Left colon (tissue), 2 donors: ENCODE data around the gene GORASP1. TPM values are rescaled to one million over a fixed set of nuclear protein-coding genes. Genes with fewer than 3 reads are reported as not detected.

Experiments used
- ATAC-seq: fragments of 200-7000 bp; cut with Tn5 transposase; one replicate; pipeline ENCODE4 v1.9.1; 2020; ENCODE audit warnings: mild to moderate bottlenecking, moderate library complexity
- DNase-seq, 2 donors: peaks; one replicate each; pipeline ENCODE4 v3.0.0-alpha.2; 2020
- intact Hi-C, 2 donors: fragments of 100-400 bp; cut with DNase I in 1 of 2; cut with micrococcal nuclease in 1 of 2; formaldehyde crosslinking; loops; one replicate each; pipeline versions ENCODE4 v1.11.2 to v1.14.0; 2022; cut with DNase I, micrococcal nuclease
- total RNA-seq, 2 donors: library from RNA; stranded (reverse); fragmentation: NEBNext Ultra II Directional; extraction: Animal tissue kit (Norgen Biotek cat#: 25700); gene quantifications; one replicate each; pipeline ENCODE4 v1.2.1, GENCODE V29; 2021
- donor health status: DM: no; HTN: no; CAD: no.
- donor health status: DM: yes; HTN: yes; CAD: no.

The GORASP1 gene
- total RNA-seq, 2 donors from 2014 or later, result 86.8 to 106 TPM

DNA sequence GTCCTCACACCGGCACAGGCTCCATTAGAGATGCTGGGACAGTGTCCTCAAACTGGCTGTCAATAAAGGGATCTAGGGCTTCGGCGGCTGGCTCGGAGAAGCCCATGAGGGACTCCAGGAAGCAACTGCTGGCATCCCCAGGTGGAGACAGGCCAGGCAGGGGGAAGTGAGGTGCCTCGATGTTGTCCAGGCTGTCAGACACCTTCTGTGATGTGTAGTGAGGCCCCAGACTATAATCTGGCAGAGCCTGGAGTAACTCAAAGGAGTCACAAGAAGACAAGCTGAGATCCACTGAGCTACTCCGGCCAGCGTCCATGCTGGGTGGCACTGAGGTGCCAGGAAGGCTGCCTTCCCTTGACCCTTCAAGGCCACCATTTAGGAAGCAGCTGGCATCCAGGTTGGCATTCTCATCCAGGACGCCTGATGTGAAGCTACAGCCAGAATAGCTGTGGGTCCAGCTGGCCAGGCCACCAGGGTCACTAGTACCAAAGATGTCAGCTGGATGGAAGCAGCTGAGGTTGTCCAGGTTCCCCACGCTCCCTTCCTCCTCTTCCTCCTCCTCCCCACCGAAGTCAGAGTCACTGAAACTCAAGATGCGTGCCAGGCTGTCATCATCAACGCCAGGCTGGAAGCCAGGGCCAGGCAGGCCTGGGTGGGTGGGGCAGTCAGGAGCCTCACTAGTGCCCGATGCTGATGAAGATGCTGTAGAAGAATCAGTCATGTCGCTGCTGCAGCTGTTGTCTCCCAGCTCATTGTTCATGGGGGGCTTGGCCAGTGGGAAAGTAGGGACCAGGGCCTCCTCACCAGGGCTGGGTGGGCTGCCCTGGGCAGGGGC lies 35.8 kb upstream of the GORASP1 start:
- intact Hi-C loops, result no loop called here
- ATAC-seq (no peak), DNase-seq (peak in 1 of 2 donors; percentile 24)

- DNase-seq (peak; percentile 66 to 86), ATAC-seq (peak; percentile 69)
- intact Hi-C loops, result no loop called here
These were observed 34.6 kb upstream of the GORASP1 start for GRCh38 chr3:39142067-39142466.

DNA sequence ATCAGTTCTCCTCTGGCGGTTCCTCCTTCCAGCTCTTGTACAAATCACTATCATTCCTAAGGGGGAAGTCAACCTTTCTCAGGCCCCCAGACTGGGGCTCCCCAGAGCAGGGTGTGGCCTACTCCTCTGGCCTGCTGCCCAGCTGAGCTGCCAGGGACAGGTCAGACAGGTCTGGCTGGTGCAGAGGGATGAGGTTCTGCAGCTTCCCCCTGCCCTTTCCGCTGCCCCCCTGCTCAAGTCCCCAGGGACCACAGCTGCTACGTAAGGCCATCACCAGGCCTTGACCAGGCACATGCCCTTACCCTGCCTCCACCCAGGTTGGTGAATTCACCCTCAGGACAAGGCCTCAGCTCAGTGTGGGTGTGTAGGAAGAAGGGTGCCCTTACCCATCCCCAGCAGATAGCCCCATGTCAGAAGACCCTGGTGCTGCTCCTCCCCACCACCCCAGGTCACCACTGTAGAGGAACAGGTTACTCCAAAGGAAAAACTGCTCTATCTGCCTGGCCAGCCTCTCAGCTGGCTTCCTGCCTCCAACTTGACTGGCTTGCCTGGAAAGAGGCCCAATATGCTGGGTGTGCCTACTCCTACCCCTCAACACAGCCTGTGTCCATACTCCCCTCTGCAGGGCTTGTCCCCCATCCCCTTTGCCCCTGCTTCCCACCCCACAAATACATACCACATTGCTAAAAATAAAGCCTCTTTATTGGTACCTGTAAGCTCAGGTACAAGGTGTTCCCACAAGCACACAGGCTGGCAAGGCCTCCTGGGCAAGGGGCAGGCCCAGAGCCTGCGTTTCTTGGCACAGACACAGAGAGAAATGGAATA lies 34.0 kb upstream of the GORASP1 start:
- ATAC-seq (peak; percentile 76), DNase-seq (peak; percentile 87 to 92)
- intact Hi-C loops, result no loop called here

GRCh38 chr3:39140341-39140971 lies 33.0 kb upstream of the GORASP1 start:
- intact Hi-C loops, result no loop called here
- no peak for ATAC-seq
- DNase-seq, result no peak

DNA sequence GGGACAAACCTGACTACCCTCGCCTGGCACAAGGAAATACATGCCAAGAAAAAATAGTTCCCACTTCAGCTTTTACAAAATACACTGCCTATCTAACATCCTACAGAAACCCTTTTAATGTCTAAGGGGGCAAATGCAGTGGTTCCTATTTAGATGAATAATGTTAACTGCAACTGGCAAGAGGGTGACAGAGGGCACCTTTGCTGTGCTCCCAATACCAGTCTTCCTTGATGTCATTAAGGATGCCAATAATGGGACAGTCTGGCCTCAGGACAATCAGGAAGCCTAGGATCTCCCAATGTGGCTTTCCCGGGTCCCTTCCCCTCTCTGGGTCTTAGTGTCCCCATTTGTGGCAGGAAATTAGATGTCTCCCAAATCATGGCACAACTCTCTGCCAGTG lies 32.0 kb upstream of the GORASP1 start:
- no peak for ATAC-seq
- no peak for DNase-seq
- intact Hi-C loops, result loop anchor here in 1 of 2 donors (10.0 kb wide), 1 partner anchor 145 kb away; the partner anchor contains the start of gene CX3CR1

DNA sequence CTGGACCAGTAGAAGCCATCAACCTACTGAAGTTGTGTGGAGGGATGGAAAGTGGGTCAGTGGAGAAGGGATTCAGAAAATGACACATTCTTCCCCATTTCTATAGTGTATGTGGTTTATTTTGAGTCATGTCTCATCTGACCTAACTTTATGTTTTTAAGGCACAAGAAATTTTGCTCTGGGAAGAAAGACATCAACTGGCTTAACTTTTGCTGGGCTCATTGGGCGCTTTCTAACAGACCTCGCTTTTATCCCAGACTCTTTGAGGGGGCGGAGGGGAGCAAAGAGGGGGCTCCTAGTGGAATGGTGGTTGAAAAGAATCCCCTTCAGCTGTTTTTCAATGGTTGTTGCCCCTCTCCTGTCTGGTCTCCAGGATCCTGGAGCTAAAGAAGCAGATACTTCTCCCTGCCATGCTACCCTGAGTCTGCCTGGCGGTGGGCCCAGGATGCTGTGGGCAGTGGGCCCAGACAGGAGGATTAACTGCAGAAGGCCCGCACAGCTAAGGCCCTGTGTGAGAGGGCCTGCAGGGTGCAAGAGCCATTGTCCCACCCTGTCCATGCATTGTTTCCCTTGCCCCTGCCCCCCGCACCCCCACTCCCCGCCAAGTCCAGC lies 31.5 kb upstream of the GORASP1 start:
- ATAC-seq (no peak), DNase-seq (no peak)
- intact Hi-C loops, result loop anchor here in 1 of 2 donors (10.0 kb wide), 1 partner anchor 146 kb away; the partner anchor contains the start of gene CX3CR1

DNA sequence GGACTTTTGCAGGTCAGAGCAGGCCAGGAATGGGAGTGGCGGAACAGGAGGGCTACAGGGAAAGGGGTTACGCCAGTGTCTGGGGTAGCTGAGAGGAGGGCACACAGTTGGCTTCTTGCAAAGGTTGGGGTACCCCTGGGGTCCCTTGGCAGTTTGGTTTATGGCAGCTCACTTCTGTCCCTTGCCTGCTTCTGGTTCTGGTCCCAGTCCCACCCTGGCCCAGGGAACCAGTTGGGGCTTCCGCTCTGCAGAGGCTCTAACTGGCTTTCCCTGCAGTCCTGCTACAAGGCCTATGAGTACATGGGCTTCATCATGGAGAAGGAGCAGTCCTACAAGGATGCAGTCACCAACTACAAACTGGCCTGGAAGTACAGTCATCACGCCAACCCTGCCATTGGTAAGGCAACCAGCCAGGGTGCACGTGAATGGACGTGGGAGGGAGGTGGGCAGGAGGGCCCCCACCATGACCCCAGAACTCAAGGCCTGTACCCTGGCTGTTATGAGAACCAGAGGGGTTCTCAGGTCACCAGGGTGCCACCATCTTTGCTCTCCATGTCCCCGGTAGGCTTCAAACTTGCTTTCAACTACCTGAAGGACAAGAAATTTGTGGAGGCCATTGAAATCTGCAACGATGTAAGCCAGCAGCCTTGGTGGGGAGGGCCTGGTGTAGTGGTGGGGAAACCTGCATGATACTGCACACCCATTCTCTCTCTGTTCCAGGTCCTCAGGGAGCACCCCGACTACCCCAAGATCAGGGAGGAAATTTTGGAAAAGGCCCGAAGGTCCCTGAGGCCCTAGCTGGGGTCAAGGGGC lies 30.8 kb upstream of the GORASP1 start:
- intact Hi-C loops, result loop anchor here in 1 of 2 donors (10.0 kb wide), 1 partner anchor 147 kb away; the partner anchor contains the start of gene CX3CR1
- DNase-seq (no peak), ATAC-seq (no peak)

- ATAC-seq, result no peak
- no peak for DNase-seq
- intact Hi-C loops, result loop anchor here in 1 of 2 donors (10.0 kb wide), 1 partner anchor 147 kb away; the partner anchor contains the start of gene CX3CR1
These were observed 30.1 kb upstream of the GORASP1 start for GRCh38 chr3:39137435-39137936.

- intact Hi-C loops, result loop anchor here in 1 of 2 donors (10.0 kb wide), 1 partner anchor 148 kb away; the partner anchor contains the start of gene CX3CR1
- no peak for ATAC-seq
- DNase-seq, result peak in 1 of 2 donors; percentile 25
These were observed 29.4 kb upstream of the GORASP1 start for GRCh38 chr3:39136533-39137434.

DNA sequence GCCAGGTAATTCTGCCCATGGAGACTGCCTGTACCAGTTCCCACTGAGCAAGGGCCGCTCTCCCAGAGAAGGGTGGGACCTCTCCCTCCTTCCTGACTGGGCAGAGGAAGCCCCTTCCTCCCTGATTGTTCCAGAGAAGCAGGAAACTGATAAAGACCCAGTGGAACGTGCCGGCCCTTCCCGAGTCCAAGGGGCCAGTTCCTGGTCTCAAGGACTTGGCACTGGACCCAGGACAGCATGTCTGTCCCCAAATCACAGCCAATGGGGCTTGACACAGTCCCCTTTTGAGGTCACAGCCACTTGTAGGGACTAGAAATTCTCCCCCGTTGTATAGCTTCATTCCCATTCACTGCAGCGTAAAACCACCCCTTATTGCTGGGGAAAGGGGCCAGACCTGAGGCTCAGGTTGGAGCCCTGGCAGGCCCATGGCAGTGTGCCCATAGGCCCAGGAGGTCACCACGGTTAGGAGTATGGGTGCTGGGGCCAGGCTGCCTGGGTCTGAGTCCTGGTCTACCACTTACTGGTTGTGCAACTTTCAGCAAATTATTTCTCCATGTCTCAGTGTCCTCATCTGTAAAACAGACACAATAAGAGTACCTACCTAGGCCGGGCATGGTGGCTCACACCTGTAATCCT lies 27.9 kb upstream of the GORASP1 start:
- peak in 1 of 2 donors; percentile 27 for DNase-seq
- no peak for ATAC-seq
- intact Hi-C loops, result loop anchor here in 1 of 2 donors (10.0 kb wide), 1 partner anchor 150 kb away; the partner anchor contains the start of gene CX3CR1

DNA sequence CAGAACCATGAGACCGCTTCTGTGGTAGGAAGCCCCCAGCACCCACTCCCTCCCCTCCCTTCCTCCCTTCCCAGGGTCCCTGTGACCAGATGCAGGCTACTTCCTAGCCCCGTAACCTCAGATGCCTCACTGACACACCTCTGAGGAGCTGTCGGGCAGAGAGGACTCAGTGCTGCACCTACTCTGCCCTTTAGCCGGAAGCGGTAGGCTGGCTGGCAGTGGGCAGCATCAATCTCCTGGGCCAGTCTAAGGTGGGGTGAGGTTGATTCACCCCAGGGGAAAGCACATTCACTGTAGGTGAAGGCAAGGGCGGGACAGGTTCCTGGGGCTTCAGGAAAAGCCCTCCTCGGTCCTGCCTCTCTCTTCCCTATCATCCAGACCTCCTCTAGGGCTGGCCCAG lies 26.9 kb upstream of the GORASP1 start:
- intact Hi-C loops, result loop anchor here in 1 of 2 donors (10.0 kb wide), 1 partner anchor 150 kb away; the partner anchor contains the start of gene CX3CR1
- DNase-seq (peak in 1 of 2 donors; percentile 14), ATAC-seq (no peak)

DNA sequence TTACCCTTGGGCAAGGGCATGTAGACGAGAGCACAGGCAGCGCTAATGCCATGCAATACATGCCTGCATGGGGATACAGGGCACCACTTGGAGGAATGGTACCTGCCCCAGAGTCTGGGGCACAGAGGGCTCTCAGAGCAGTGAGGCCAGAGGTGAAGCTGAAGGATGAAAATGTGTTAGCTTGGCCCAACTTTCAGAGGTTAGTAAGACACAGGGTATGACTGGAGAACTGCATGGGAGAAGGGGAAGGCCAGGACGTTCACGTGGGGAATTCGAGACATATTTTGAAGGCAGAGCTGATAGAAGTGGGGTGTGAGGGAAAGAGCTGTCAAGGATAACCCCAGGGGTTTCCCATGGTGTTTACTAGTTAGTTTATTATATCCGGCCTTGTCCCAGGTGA lies 26.4 kb upstream of the GORASP1 start:
- intact Hi-C loops, result loop anchor here in 1 of 2 donors (10.0 kb wide), 1 partner anchor 151 kb away; the partner anchor contains the start of gene CX3CR1
- ATAC-seq, result no peak
- no peak for DNase-seq

DNA sequence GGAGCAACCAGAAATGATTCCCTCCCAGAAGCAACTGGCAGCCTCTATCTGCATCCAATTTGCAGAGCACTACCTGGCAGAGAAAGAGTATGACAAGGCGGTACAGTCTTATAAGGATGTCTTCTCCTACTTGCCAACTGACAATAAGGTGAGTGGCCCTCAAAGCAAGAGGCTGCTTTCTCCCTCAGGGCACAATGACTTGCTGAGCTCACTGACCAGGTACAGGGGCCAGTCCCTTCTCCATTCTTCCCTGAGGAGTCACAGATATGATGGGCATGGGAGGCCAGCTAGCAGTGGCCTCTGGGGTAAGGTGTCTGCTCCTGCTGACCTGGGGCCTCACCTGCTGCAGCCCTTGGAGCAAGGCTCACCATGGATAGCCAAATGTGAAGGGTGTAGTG lies 25.7 kb upstream of the GORASP1 start:
- DNase-seq (peak in 1 of 2 donors; percentile 14), ATAC-seq (no peak)
- intact Hi-C loops, result loop anchor here in 1 of 2 donors (10.0 kb wide), 1 partner anchor 152 kb away; the partner anchor contains the start of gene CX3CR1

DNA sequence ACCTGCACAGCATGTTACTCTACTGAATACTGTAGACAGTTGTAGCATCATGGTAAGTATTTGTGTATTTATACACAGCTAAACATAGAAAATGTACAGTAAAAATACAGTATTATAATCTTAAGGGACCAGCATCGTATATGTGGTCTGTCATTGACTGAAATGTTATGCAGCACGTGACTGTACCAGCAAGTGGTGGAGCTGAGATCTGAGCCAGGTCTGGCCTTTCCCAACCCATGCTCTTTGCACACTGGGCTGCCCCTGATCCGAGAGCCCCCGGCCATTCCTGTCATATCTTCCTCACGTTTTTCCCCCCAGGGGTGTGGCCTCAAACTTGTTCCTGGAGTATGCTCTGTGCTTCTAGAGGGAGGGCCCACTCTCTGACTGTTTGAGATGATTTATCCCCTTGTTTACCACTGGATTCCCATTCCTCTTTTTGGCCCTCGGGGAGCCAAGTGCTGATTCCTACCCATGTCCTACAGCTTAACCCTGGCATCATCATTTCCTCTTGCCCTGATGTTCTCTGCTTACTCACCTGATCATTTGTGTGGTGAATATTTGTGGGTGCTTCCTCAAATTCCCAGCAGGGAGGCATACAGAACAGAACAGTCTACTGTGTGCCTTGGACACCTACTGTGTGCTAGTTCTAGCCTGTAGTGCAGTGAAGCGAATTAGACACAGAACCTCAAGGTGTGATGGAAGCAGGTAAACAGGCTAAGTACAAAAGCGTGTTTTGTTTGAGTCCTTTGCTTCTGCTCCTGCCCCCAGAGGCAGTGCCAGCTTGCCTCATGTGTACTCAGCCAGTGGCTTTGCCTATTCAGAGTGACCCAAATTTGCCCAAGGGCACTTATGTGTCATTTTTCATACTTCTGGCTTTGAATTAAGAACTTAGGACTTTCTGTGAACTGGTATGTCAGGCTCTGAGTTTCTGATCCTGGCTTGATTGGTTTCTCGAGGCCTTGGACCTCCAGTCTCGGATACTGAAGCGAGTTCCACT lies 25.0 kb upstream of the GORASP1 start:
- intact Hi-C loops, result loop anchor here in 1 of 2 donors (10.0 kb wide), 1 partner anchor 152 kb away; the partner anchor contains the start of gene CX3CR1
- DNase-seq (peak in 1 of 2 donors; percentile 14), ATAC-seq (no peak)
